Ammon's horn (tissue), 1 donor: ENCODE data around the gene MEG3.

ENCODE experiments used
- DNase-seq: peaks from one replicate; pipeline ENCODE4 v3.0.0-alpha.2; 2016; ENCODE audit warnings: low spot score

MEG3 gene

GRCh38 chr14:100864960-100865681, 39.2 kb downstream of the MEG3 start:
- no peak for DNase-seq

- DNase-seq, result no peak
These were observed 40.0 kb downstream of the MEG3 start for GRCh38 chr14:100865682-100866591.

GRCh38 chr14:100866666-100867630, 41.0 kb downstream of the MEG3 start:
- peak; percentile 73 for DNase-seq

- no peak for DNase-seq
These were observed 41.9 kb downstream of the MEG3 start for GRCh38 chr14:100867631-100868315.

GRCh38 chr14:100868621-100869370, 42.9 kb downstream of the MEG3 start:
- no peak for DNase-seq

- no peak for DNase-seq
These were observed 45.6 kb downstream of the MEG3 start for GRCh38 chr14:100871234-100872186.

- peak; percentile 10 for DNase-seq
These were observed 46.6 kb downstream of the MEG3 start for GRCh38 chr14:100872259-100873095.

GRCh38 chr14:100873096-100873482, 47.2 kb downstream of the MEG3 start:
- no peak for DNase-seq

- no peak for DNase-seq
These were observed 48.1 kb downstream of the MEG3 start for GRCh38 chr14:100874051-100874410.

- no peak for DNase-seq
These were observed 48.6 kb downstream of the MEG3 start for GRCh38 chr14:100874411-100875091.

GRCh38 chr14:100875126-100875525, 49.2 kb downstream of the MEG3 start:
- no peak for DNase-seq

- no peak for DNase-seq
These were observed 50.1 kb downstream of the MEG3 start for GRCh38 chr14:100875861-100876590.

- DNase-seq, result no peak
These were observed 52.6 kb downstream of the MEG3 start for GRCh38 chr14:100878271-100879146.

GRCh38 chr14:100879194-100879593, 53.3 kb downstream of the MEG3 start:
- no peak for DNase-seq

- DNase-seq, result no peak
These were observed 53.9 kb downstream of the MEG3 start for GRCh38 chr14:100879782-100880181.
